Measurements from ENCODE around the gene PEAK3.

PEAK3 gene

DNA sequence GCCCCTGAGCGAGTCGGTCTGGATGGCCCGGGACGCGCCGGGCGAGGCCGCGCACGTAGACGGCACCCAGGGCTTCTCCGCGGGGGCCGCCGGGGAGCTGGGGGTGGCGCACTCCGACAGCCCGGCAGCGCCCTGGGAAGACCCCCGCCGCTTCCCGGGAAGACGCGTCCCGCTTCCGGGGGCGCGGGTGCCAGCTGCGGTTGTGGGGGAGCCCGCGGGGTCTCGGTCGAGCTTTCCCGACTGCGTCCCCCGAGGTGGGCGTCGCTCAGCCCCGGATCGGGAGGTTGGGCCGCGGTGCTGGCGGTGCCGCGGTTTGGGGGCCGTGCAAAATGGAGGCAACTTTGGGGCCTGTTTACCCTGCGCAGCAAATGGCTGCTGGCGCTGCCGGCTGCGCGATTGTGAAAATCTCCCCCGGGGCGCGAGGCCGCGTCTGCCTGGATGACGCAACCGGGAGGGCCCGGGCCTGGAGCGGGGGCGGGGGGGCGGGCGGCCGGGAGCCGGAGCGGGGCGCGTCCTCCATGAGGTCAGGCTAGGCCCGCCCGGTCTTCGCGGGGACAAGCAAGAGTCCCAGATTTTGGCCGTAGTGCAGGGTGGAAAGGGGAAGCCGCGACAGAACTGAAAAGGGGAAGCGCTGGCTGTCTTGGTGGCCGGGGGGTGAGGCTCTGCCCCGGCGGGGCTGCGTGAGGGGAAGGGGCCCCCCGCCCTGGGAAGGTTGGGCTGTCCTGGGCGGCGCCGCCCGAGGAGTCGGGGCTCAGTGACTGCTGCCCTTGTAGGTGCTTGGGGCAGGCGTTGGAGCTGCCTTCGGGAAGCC, 11.3 kb downstream of the PEAK3 start:
- DNase-seq = peak; percentile 13 to 86 (median 69)

DNA sequence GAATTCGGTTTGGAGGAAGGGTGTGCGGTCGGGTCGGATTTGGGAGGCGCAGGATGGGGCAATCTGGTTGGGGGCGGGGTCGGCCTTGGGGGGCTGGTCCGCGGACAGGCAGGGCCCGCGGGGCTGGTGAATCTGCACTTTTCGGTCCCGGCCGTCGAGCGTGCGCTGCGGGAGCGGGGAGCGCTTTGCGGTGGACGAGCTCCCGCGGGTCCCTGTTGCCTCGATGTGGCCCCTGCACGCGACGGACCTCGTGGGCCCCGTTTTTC, 11.9 kb downstream of the PEAK3 start:
- peak in 1 of 14 donors; percentile 57 for DNase-seq

DNA sequence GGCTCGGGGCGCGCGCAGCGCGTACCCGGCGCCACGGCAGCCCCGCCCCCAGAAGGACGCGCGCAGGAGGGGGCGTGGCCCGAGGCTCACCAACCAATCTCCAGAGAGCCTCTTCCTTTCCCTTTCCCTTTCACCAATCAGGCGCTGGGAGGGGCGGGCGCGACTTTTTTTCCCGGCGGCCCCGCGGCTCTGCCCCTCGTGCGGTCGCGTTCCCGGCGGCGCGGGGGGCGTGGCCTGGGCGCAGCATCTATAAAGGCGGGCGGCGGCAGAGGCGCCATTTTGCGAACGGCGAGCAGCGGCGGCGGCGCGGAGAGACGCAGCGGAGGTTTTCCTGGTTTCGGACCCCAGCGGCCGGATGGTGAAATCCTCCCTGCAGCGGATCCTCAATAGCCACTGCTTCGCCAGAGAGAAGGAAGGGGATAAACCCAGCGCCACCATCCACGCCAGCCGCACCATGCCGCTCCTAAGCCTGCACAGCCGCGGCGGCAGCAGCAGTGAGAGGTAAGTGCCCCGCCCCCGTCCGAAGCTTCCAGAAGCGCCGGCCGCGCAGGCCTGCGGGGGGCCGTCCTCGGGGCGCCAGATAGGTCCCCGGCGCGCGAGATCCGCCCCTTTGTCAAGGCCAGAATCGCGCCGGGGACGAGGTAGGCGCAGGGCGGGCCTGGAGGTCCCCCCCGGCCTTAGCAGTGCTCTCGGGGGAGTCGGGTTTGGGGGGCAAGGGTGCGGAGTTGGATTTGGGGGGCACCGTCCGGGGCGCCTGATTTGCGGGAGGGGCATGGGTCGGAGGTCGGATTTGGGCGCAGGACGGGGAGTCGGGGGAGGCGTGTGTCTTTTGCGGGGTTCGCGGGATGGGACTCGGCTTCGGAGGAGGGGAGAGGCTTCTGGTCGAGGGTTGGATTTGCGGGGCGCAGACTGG, 12.5 kb downstream of the PEAK3 start:
- peak; percentile 82 to 98 (median 96) for DNase-seq

DNA sequence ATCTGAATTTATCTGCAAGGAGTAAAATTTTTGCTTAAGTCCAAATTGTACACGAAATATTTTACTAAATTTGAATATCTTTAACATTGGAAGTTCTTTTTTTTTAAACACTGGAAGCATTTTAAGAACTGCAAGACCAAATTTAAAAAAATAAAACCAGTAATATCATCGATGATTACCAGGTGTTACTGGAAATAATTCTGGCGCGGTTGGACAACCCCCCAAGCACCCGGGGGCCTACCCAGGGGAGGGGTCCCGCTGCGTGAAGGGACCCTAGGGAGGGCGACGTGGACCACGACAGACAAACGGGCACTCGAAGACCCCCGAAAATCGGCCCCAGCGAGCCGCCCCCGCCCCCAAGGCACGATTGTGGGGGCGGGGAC, 13.1 kb downstream of the PEAK3 start:
- no peak for DNase-seq

DNA sequence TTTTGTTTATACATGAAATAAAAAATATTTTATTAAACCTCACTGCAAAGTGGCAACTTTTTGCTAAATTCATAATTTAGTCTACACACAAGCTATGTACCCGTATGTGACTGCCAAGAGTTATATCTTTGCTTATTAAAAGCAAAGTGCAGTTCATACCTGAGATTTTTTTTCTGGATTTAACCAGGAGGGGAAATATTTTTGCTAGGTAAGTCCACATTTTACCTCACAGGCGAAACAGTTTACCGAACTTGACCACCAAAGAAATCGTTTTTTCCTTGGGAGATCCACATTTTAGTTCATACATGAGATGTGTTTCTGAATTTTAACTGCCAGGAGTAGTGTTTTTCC, 13.5 kb downstream of the PEAK3 start:
- DNase-seq = no peak

DNA sequence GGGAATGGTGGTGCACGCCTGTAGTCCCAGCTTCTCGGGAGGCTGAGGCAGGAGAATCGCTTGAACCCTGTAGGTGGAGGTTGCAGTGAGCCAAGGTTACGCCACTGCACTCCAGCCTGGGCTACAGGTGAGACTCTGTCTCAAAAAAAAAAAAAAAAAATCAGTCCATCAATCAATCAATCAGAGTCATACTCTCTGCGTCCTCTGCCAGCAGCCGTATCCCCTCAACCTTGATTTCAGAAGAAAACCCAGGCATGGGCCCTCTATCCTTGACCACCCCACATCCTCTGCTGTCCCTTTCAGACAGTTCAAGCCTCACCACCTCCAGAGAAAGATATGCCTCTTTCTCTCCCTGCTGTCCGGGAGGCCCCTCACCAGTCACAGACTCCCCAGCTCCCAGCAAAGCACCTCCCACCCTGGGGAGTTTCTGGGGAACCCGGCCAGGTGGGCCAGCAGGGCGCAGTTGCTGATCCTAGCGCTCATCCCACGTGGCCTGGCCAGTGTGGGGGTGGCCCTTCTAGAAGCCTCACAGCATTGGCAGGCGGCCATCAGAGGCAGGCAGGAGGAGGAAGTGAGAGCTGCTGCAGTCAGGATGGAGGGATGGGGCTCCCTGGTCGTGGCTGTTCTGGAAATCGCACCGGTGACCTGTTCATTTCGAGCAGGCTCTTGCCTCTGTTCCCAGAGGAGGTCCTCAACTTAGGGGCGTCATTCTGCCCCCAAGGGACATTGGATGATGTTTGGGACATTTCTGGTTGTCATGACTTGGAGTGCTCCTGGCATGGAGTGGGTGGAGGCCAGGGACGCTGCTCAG, 15.6 kb downstream of the PEAK3 start:
- peak in 13 of 14 donors; percentile 15 to 79 (median 66) for DNase-seq

DNA sequence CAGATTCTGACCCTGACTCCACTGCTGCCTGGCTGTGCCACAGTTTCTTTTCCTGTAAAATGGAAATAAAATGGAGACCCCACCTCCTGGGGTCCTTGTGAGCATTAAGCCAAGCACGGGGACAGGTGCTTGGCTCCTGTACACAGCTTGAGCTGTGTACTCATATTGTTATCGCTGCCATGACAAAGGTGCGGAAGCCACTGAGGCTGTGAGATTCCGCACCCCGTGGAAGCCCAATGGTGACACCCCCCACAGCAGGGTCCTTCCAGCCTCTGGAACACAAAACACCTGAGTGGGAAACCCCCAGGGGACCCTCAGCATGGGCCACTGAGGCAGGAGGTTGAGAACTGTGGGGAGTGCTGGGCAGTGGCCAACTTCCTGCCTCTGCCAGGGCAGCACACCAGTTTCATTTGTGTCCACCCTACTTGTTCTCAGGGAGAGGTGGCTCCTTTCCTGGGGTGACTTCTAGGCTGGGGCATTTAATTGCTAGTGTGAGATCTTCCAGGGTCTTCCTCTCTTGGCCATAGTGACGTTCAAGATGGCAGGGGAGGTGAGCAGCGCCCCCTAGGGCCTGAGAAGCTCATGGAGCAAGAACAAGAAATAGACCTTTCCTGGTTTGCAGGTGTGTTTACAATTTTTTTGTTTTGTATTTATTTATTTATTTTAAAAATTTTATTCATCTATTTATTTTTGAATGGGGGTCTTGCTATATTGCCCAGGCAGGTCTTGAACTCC, 20.4 kb downstream of the PEAK3 start:
- DNase-seq = peak in 1 of 14 donors; percentile 4

DNA sequence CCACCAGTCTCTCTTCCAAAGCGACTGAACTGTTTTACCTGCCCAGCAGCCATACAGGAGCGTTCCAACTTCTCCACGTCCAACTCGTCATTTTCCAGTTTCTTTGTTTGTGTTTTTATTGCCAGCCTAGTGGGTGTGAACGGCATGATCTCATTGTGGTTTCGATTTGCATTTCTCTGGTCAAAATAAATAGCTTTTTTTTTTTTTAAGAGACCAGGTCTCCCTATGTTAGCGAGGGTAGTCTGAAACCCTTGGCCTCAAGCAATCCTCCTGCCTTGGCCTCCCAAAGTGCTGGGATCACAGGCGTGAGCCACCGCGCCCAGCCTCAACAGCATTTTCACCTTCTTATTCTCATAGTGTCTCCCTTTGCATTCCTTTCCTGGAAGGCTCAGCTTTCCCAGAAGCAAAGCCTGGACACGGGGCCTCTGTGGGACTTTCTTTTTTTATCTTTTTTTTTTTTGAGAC, 21.6 kb downstream of the PEAK3 start:
- no peak for DNase-seq

DNA sequence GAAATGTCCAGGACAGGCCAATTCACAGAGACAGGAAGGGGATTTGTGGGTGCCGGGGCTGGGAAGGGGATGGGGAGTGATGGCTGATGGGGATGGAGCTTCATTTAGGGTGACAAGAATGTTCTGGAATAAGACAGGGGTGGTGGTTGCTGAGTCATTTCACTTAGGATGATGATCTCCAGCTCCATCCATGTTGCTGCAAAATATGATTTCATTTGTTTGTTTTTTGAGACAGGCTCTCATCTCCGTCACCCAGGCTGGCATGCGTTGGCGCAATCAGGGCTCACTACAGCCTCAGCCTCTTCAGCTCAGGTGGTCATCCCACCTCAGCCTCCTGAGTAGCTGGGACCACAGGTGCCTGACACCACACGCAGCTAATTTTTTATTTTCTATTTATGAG, 22.6 kb downstream of the PEAK3 start:
- no peak for DNase-seq

DNA sequence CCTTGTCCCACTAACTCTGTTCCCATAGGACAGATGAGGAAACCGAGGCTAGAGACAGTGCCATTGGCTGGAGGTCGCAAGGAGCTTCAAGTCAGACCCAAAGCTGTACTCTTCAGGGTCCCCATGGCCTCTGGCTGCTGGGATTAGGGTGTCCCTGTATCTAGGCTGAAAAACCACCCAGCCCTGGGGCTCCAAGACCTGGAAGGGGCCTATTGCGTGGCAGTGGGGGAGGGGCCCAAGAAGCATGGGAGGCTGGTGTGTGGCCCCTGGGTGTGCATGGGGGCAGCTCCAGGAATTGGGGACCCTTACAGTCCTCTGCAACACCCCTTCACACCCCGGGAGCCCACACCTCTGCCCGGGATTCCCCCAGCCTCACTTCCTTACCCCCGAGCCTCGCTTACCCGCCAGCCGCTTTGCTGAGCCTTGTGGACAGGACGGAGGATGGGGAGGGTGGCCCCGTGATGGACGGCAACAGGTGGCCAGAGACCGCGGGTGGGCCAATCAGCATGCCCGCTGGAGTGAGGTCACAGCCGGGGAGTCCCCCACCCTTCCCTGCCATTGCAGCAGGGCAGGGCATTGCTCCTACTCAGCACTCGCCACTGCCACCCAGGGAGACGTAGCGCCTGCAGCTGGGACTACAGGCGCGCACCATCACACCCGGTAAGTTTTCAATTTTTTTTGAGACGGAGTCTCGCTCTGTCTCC, 25.8 kb downstream of the PEAK3 start, which contains the start of gene JSRP1:
JSRP1 (minus strand) TSS at position 436 of the 704 bp plus-strand sequence. CDS start 1,103 bp downstream, outside the sequence.
- DNase-seq = no peak

DNA sequence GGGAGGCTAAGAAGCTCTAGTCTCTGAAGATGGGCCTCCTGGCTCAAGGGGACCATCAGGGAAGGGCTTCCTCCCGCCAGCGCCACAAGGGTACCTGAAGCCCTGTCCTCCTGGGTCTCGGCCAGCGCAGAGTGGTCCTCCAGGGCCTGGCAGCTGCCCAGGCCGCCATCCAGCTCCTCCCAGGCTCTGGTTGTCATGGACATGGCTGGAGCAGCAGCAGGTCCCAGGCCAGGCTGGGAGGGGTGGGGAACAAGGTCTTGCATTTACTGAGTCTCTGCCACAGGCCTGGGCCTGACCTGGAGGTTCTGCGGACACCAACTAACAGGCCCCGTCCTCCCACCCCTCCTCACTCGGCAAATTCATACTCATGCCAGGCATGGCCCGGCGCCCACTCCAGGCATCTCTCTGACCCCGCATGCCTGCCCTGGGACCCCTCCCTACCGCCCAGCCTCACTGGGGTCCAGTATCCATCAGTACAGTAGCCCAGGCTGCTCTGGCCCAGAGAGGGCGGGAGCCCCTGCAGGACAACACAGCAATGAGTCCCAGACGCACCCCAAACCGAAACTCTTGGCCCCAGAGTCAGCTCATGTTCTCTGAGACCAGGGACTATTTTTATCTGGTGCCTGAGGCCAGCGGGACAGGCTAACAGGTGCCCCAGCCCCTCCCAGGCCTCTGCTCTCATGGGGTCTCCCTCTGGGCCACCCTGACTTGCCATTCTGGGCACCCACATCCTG, 26.7 kb downstream of the PEAK3 start:
- no peak for DNase-seq

DNA sequence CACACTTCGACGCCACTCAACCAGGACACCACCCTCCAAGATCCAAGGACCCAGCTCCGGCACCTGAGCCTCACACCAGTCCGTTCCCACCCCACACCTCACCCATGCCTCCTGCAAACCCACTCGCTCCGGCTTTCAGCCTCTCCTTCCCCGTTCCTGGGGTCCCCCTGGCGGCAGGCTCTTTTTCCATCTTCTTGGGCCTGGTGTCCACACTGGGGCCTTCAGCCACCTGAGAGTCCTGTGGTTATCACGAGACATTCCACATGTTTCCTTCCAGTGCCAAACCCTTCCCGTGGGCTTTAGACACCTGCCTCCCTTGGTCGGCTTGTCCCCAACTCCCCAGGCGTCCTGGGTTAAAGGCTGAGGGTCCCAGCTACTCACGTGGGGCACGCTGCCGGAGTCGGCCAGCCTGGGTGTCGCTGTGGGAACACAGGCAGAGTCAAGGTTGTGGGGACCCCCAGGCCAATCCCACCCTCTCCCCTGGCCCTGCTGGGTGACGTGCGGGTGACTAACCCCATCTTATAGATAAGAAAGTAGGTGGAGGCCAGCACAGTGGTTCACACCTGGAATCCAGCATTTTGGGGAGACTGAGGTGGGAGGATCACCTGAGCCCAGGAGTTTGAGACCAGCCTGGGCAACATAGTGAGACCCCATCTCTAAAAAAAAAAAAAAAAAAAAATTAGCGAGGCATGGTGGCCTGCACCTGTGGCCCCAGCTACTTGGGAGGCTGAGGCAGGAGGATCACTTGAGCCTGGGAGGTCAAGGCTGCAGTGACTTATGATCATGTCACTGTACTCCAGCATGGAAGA, 27.7 kb downstream of the PEAK3 start:
- no peak for DNase-seq

DNA sequence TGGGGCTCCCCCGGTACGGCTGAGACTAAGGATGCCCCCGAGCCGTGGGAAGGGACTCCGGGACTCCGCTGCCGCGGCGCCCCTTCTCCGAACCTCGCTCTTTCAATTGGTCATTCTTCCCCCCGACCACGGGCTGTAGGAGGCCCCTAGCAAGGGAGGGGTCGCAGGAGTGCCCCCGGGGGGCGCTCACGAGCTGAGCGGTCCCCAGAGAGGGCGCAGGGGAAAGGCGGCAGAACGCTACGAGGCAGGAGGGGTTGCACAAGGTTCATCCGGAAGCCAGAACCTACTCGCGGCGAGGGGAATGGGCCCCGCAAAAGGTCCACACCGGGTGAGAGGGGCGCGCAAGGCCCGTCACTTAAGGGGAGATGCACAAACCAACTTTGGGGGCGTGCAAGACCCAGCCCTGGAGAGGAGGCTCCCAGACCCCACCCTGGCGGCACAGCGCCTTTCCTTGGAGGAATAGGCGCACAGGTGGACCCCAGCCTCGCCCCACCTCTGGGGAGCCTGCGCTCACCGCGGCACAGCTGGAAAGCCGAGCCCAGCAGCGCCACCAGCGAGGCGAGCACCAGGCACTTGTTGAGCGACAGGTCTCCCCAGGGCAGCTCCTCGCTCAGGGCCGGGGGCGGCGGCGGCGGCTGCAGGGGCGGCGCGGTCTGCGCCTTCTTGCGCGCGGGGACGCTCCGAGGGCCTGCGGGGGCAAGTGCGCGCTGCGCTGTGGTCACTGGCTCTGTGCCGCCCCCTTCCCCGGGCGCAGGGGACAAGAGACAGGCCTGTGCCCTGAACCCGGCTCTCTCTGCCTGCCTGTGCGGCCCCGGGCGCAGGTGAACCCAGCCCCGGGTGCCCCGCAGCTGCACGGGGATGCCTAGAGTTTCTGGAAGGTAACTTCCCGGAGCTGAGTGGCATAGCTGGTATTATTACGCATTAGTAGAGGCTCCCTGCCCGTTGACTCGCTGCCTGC, 28.6 kb downstream of the PEAK3 start:
- no peak for DNase-seq

DNA sequence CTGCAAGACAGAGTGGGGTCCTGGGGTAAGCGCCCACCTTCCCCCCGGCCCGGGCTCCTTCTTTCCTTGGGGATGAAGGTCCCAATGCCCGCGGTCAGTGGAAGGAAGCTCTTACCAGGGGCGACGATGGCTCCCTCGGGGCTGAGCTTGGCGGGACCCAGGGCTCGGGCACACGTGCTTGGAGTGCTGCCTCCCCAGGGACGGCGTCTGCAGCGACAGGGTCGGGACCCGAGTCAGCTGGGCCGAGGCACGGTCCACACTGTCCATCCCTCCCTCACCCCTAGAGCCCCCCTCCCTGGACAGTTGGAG, 29.2 kb downstream of the PEAK3 start:
- no peak for DNase-seq

DNA sequence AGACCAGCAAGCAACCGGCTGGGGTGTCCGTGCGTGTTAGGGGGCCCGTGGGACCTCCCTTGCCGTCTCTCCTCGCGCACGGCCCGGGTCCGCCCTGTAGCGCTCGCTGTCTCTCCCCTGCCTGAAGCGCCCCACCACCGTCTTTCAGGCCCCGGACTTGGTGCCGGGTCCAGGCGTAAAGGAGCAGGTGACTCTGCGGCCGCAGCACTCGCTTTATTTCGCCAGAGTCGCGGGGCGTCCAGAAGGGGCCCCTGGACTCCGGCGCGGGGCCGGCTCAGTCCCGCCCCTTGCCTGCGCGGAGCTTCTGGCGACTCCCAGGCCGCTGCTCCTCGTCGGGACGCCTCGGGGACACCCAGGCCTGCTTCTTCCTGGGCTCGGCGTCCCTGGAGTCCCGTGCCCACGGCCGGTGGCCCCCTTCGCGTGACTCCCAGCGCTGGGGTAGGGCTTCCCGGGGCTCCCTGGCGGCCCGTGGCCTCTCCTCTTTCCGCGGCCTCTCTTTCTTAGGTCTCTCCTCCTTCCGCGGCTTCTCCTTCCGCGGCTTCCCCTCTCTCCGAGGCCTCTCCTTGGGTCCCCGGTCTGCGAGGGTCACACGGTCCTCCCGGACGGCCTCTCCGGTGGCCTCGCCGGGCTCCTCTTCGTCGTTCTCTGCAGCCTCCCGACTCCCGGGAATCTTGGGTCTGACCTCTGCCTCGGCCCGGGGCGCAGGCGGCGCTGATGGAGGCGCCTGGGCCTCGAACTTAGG, 29.7 kb downstream of the PEAK3 start:
- DNase-seq = no peak

DNA sequence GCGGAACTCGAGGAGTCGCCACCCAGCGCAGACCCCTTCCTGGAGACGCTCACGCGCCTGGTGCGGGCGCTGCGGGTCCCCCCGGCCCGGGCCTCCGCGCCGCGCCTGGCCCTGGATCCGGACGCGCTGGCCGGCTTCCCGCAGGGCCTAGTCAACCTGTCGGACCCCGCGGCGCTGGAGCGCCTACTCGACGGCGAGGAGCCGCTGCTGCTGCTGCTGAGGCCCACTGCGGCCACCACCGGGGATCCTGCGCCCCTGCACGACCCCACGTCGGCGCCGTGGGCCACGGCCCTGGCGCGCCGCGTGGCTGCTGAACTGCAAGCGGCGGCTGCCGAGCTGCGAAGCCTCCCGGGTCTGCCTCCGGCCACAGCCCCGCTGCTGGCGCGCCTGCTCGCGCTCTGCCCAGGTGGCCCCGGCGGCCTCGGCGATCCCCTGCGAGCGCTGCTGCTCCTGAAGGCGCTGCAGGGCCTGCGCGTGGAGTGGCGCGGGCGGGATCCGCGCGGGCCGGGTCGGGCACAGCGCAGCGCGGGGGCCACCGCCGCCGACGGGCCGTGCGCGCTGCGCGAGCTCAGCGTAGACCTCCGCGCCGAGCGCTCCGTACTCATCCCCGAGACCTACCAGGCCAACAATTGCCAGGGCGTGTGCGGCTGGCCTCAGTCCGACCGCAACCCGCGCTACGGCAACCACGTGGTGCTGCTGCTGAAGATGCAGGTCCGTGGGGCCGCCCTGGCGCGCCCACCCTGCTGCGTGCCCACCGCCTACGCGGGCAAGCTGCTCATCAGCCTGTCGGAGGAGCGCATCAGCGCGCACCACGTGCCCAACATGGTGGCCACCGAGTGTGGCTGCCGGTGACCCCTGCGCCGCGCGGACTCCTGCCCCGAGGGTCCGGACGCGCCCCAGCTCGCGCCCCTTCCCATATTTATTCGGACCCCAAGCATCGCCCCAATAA, 30.6 kb downstream of the PEAK3 start:
- no peak for DNase-seq

DNA sequence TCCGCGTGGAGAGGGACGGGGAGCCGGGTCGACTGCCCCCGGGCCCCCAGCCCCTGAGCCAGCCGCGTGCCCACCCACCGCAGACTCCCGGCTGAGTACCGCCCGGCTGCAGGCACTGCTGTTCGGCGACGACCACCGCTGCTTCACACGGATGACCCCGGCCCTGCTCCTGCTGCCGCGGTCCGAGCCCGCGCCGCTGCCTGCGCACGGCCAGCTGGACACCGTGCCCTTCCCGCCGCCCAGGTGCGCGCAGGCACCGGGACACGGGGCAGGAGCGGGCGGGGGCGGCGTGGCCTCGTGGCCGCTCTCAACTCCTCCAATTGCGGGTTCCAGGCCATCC, 31.2 kb downstream of the PEAK3 start:
- no peak for DNase-seq
